NCI-H226 (cell line): ENCODE measurements around the gene ERBB2.

Experiments used
- DNase-seq: peaks from one replicate; pipeline ENCODE4 v3.0.0-alpha.2; 2015

Gene ERBB2

DNA sequence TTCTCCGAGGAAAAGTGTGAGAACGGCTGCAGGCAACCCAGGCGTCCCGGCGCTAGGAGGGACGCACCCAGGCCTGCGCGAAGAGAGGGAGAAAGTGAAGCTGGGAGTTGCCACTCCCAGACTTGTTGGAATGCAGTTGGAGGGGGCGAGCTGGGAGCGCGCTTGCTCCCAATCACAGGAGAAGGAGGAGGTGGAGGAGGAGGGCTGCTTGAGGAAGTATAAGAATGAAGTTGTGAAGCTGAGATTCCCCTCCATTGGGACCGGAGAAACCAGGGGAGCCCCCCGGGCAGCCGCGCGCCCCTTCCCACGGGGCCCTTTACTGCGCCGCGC is at the start of gene ERBB2:
Gene ERBB2 (plus strand): TSS at position 247 of the 330 bp plus-strand sequence. CDS start 175 bp downstream, outside the sequence.
- peak; percentile 87 for DNase-seq

DNA sequence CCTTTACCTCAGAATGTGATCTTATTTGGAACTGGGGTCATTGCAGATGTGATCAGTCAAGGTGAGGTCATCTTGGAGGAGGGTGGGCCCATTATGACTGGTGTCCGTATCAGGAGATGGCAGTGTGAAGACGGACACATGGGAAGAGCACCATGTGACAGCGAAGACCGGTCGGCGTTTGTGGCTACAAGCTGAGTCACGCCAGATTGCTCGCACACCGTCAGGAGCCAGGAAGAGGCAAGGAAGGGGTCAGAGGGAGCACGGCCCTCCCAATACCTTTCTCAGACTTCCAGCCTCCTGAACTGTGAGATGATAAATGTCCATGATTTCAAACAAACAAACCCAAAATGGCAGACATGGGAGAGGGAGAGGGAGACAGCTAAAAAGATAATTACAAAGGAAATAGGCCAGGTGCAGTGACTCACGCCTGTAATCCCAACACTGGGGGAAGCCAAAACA is 49.7 kb upstream of the ERBB2 start:
- DNase-seq: no peak

DNA sequence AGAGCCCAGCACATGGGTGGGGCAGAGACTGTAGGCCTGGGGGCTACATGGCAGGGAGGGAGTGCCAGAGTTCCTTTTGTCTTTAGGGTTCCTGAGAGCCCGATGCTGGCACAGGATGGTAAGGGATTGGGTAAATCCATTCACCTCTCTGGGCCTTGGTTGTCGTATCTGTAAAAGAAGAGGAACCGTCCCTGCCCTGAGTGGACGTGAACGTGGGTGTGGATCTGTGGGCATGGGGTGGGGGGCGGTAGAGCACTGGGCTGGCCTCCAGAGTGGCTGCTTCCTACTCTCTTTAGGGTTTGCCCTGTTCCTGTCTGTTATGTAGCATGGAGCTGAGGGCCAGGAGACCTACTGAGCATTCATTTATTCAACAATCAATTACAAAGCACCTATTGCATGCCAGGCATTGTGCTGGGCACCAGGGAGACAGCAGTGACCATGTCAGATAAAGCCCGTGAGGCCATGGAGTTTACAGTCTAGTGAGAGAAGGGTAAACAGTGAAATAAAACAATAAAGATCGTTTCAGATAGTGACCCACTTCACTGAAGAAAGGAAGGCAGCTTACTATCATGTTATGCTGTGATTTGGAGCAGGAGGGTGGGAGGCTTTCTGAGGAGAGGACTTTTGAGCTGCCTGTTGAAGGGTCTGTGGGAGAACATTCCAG is 47.8 kb upstream of the ERBB2 start:
- DNase-seq: no peak

DNA sequence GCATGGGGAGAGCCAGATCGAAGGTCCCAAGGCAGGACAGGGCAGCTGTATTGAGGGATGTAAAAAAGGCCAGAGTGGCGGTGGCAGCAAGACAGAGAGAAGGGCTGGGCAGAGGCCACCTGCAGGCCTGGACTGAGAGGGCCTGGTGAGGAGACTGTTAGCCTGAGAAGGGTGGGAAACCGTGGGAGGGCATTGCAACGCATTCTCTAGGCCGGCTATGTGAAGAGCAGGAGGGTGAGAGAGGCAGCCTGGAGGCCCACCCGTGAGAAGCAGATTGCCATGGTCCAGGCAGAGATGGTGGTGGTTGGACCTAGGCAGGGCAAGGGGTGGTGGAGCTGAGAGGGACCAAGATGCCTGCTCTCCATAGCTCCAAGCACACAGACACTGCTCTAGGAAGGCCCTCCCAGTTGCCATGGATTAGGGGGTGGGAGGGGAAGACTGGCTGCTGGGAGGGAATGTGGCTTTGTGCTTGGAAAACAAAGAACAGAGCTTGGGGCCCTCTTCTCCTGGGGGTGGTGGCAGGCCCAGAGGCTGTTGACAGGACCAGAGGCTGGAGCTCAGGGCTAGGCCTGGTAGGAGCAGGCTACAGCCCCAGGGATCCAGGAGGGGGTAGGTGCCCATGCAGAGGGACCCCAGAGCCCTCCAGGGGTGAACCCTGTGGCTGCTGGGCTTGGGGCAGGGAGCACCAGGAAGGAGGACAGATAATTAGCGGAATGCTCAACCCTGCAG is 47.1 kb upstream of the ERBB2 start:
- no peak for DNase-seq

DNA sequence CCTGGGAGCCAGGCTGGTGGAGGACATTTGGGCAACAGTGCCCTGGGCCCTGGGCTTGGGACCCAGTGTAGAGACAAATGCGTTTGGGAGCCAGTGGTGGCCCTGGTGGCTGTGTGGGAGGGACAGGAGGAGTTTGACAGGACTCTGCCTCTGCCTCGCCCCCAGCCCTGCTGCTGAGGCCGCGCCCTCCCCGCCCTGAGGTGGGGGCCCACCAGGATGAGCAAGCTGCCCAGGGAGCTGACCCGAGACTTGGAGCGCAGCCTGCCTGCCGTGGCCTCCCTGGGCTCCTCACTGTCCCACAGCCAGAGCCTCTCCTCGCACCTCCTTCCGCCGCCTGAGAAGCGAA is 46.6 kb upstream of the ERBB2 start:
- no peak for DNase-seq

DNA sequence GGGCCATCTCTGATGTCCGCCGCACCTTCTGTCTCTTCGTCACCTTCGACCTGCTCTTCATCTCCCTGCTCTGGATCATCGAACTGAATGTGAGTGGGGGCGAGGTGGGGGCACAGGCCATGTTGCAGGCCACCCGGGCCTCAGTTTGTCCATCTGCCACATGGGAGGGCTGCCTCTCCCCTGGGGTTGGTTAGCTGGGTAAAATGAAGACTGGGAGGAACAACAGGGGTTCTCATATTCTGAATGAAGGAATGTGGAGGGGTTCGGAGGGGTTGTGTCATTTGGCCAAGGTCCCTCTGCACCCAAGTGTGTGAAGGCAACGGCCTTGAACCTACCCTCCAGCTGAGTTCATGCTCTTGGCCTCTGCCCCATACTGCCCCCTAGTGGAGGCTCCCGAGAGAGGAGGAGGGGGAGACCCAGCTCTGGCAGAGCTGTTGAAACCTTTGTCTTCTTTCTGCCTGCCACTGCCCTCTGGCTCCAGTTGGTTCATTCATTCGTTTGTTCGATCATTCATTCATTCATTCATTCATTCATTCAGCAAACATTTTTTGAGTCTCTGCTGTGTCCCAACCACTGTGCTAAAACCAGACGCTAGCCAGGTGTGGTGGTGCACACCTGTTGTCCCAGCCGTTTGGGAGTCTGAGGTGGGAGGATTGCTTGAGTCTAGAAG is 46.1 kb upstream of the ERBB2 start:
- DNase-seq: no peak

DNA sequence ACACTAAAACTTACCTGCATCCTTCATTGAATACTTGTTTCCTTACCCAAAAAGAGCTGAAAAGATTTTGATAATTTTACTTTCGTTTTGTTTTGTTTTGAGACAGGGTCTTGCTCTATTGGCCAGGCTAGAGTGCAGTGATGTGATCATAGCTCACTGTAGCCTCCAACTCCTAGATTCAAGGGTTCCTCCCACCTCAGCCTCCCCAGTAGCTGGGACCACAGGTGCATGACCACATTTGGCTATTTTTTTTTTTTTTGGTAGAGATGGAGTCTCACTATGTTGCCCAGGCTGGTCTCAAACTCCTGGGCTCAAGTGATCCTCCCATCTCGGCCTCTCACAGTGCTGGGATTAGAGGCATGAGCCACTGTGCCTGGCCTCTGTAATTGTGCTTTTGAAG is 44.8 kb upstream of the ERBB2 start:
- DNase-seq: no peak

DNA sequence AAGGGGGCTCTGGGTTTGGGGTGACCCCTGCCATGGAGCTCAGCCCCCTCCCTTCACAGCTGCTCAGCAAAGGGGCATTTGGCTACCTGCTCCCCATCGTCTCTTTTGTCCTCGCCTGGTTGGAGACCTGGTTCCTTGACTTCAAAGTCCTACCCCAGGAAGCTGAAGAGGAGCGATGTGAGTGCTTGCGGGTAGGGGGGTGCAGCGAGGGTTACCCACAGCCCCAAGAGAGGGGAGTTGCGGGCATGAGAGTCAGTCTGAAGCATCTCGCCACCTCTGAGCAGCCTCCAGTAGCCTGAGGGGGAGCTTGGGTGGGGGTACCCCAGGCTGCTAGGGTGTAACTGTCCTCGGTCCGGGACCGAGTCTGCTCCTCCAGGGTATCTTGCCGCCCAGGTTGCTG is 41.5 kb upstream of the ERBB2 start:
- DNase-seq: no peak

DNA sequence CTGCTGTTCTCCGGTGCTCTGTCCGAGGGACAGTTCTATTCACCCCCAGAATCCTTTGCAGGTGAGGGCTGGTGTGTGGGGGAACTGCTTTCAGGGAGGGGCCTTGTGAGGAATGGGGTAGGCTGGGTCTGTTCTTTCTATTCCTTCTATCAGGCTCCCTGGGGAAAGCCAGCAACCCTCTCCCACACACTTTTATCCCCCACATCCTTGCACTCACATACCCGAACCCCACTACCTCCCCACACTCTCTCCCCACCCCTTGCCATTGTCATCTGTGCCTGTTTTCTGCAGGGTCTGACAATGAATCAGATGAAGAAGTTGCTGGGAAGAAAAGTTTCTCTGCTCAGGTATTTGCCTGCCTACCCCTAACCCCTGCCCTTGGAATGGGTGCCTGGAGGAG is 41.1 kb upstream of the ERBB2 start:
- no peak for DNase-seq

DNA sequence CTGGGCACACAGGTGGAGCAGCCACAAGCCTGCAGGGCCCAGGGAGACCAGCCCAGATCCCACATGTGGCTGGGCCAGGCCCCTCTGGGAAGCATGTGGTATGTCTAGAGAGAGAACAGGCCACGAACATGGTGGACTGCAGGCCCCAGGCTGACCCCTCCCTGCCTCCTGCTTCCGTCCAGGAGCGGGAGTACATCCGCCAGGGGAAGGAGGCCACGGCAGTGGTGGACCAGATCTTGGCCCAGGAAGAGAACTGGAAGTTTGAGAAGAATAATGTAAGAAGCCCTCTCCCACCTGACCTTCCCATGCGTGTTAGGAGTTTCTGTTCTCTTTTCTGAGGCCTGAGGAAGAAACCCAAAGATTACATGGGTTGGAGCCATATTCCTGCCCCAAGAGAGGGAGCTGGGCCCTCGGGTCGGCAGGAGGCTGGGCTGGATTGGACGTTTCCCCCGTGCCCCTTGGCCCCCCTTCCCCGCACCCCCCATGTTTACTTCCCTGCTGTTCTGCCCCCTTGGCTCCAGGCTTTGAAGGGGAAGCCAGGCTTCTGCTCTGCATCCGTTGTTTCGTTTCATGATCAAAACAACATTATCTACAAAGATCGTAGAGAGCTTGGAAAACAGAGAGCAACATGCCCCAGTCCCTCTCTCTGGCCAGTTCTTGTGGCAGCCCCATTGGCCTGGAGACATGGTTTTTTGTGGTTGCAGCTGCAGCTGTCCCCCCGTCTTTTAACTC is 40.4 kb upstream of the ERBB2 start:
- no peak for DNase-seq

DNA sequence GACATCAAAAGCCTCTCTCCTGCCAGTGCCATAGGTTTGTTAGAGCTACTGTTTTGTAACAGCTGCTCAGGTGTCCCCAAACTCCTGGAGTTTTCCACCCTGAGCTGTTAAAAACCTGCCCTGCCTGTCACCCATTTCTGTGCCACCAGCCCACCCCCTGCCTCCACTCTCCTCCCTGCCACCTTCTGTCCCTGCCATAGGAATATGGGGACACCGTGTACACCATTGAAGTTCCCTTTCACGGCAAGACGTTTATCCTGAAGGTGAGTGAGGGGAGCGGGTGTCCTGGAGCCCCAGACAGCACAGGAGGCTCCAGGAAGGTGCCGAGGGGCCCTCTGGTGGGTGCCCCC is 39.9 kb upstream of the ERBB2 start:
- no peak for DNase-seq

DNA sequence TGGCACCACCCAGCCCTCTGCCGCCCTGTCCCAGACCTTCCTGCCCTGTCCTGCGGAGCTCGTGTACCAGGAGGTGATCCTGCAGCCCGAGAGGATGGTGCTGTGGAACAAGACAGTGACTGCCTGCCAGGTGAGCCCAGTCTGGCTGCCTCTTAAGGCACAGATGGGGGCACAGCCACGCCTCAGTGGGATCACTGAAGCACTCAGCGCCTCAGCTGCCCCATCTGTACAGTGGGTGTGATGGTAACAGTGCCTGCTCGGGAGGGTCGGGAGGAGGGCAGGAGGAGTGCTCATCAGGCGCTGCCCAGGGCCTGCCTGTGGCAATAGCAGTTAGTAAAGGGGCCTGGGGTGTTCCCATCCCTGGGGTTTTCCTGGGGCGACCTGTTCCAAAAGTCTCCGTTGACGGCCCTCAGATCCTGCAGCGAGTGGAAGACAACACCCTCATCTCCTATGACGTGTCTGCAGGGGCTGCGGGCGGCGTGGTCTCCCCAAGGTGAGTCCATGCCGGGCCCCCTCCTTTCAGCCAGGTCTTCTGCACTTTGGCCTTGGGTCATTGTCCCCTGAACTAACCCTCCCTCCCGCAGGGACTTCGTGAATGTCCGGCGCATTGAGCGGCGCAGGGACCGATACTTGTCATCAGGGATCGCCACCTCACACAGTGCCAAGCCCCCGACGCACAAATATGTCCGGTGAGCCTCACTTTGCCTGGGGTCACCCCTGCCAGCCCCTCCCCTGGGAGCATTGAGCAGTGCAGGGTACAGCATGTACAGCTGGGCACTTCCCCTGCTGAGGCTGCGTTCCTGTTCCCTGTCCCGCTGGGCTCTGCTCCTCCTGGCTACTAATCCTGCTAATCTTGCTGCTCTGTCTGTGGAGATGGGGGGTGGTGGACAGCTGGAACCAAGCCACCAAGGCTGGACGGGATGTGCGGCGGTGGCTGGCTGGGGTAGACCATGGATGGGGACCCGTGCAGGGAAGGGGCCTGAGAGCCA is 39.2 kb upstream of the ERBB2 start:
- DNase-seq: no peak

DNA sequence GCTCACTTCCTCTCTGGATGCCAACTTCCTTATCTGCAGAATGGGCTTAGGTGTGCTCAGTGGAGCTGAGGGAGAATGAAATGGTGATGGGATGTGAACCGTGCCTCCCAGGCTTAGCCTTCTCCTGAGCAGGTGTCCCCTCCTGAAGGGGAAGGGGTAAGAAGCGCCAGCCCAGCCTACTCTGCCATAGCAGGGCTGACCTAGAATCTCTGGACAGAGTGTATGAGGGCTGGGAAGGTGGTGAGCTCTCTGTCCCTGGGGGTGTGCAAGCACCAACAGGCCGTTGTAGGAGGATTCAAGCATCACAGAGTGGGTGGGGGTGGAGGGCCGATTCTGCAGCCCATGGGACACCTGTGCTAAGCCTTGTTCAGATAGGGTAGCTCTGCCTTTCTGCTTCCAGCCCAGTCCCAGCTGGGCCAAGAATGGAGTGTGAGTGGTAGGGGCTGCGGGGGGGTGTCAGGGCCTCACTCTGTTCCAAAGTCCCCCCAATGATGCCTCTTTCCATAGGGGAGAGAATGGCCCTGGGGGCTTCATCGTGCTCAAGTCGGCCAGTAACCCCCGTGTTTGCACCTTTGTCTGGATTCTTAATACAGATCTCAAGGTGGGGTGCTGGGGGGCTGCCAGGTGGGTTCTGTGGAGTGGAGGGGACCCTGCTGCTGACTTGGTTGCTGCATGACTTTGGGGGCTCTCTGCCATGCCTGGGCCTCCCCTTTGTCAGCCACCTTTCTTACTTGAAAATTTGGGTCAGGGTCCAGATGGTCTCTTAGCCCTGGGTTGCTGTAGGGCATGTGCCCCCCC is 37.9 kb upstream of the ERBB2 start:
- no peak for DNase-seq

DNA sequence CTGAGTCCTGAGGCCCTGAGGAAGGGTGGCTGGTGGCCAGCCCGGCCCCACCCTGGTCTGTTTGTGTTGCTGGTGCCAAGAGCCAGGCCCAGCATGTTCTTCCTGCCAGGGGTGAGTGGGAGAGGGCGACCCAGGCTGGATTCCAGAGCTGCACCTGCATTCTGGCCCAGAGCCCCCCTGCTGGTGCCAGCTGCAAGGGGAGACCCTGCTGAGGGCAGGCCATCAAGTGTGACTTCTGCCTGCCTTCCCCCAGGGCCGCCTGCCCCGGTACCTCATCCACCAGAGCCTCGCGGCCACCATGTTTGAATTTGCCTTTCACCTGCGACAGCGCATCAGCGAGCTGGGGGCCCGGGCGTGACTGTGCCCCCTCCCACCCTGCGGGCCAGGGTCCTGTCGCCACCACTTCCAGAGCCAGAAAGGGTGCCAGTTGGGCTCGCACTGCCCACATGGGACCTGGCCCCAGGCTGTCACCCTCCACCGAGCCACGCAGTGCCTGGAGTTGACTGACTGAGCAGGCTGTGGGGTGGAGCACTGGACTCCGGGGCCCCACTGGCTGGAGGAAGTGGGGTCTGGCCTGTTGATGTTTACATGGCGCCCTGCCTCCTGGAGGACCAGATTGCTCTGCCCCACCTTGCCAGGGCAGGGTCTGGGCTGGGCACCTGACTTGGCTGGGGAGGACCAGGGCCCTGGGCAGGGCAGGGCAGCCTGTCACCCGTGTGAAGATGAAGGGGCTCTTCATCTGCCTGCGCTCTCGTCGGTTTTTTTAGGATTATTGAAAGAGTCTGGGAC is 37.1 kb upstream of the ERBB2 start:
- DNase-seq: no peak

DNA sequence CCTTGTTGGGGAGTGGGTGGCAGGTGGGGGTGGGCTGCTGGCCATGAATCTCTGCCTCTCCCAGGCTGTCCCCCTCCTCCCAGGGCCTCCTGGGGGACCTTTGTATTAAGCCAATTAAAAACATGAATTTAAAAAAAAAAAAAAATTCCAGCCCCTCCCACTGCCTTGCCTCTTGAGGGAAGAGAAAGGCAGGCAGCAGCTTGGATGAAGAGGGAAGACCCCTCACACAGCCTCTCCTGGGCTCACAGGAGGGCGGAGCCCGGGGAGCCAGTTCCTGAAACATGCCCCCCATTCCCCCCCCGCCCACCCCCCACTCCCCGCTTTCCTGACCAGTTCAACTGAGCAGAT is 36.5 kb upstream of the ERBB2 start:
- no peak for DNase-seq

DNA sequence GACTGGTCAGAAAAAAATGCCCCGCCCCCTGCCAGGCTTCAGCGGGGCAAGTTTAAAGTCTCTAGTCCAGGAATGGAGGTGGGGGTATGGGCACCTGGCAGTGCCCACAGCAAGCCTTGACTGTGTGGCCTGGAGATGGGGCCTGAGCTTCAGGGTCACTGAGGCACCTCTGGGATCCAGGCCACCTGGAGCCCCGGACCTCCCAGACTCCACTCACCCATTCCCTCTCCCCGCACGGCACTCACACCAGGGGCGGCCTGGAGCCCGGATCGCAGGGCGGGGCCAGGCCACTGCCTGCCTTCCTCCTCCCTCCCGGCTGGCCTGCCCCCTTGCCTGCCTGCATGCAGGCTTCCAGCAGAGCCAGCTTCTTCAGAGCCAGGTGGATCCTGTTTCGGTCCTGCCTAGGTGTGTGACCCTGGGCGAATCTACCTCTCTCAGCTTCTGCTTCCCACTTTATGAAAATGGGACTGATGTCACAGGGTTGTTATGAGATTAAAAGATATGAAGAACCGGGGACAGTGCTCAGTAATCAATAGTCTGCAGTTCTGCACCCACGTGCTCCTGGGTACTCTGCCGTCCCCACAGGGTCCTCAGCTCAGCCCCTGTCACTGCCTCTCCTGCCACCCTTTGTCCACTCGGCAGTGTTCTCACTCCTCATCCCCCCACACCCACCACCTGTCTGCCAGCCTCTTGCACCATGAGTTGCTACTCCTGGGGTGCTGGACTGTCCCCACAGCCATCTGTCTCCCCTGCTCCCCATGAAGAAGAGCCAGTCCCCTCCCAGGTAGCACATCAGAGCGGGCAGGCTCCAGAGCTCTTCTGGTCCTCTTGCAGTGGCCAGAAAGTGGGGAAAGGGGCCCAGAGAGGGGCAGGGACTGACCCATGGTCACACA is 35.9 kb upstream of the ERBB2 start:
- DNase-seq: peak; percentile 64

DNA sequence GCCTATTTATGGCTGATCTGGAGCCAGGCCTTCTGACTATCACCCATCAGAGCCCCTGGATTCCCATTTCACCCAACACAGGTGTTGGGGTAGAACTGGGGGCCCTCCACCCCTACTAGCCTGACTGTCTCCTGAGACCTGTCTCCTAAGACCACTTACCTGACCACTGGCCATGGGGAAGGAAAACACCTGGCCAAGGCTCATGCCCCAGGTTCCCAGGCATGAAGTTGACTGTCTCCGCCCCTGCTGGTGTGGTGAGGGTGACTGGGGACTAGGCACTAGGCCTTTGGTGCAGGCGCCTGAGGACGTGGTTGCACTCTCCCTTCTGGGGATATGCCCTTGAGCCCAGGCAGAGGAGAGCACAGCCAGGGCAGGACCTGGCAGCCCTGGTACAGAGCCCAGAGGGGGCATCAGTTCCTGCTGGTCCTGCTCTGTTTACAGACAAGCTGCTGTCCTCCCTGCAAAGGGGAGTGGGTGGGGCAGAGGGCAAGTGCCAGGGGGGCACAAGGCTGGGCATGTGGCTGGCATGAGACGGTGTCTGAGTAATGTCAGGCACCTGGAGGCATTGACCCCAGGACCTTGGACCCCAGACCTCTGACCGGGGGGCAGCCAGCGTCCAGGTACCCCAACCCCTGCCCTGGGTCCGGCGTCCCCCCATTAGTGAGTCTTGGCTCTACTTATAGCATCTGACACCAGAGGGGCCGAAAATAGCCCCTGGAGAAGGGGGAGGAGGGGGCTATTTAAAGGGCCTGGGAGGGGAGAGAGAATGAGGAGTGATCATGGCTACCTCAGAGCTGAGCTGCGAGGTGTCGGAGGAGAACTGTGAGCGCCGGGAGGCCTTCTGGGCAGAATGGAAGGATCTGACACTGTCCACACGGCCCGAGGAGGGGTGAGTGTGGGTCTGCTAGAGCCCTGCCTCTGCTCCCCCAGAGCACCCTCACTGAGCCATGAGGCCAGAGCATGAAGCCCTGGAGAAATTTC is 35.0 kb upstream of the ERBB2 start, which contains the start of gene TCAP:
Gene TCAP (plus strand): TSS at position 769 of the 981 bp plus-strand sequence. CDS start 11 bp downstream, at position 780.
- no peak for DNase-seq

DNA sequence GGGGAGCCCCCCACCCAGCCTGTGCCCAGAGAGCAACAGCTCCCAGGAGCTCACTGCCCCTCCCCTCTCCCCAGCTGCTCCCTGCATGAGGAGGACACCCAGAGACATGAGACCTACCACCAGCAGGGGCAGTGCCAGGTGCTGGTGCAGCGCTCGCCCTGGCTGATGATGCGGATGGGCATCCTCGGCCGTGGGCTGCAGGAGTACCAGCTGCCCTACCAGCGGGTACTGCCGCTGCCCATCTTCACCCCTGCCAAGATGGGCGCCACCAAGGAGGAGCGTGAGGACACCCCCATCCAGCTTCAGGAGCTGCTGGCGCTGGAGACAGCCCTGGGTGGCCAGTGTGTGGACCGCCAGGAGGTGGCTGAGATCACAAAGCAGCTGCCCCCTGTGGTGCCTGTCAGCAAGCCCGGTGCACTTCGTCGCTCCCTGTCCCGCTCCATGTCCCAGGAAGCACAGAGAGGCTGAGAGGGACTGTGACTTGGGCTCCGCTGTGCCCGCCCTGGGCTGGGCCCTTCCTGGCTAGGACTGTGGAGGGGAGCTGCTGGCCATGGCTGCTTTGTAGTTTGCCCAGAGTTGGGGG is 34.1 kb upstream of the ERBB2 start:
- no peak for DNase-seq
